ENCODE data around the gene AKAP8L. TPM values are rescaled to one million over a fixed set of nuclear protein-coding genes. Genes with fewer than 3 reads are reported as not detected.

The AKAP8L gene
- total RNA-seq, 2 donors from 2014 or later, result 64.8 to 68.4 TPM

Other genes with a start within 250 kb of the AKAP8L start
- gene NOTCH3, start 218.0 kb downstream of the AKAP8L start, total RNA-seq, result under 1 TPM; 0.06 to 0.29 TPM
- under 1 TPM in 1 of 2 donors, not detected in 1; 0.24 TPM for gene EPHX3, start 186.5 kb downstream of the AKAP8L start, total RNA-seq
- gene BRD4, start 86.4 kb downstream of the AKAP8L start, total RNA-seq, result 10 to 100 TPM; 90.4 to 96.7 TPM
- 10 to 100 TPM; 48.5 to 62.5 TPM for gene AKAP8, start 39.2 kb downstream of the AKAP8L start, total RNA-seq
- 10 to 100 TPM; 27.7 to 30.0 TPM for gene WIZ, start 31.0 kb upstream of the AKAP8L start, total RNA-seq
- 100 to 1,000 TPM; 126 to 134 TPM for gene RASAL3, start 45.6 kb upstream of the AKAP8L start, total RNA-seq
- under 1 TPM in 1 of 2 donors, not detected in 1; 0.11 TPM for gene PGLYRP2, start 60.5 kb upstream of the AKAP8L start, total RNA-seq
- gene CYP4F22, start 89.5 kb upstream of the AKAP8L start, total RNA-seq, result under 1 TPM; 0.58 to 0.73 TPM
- not detected for gene CYP4F8, start 196.2 kb upstream of the AKAP8L start, total RNA-seq
- under 1 TPM; 0.45 to 0.95 TPM for gene CYP4F3, start 221.9 kb upstream of the AKAP8L start, total RNA-seq